Hepatocyte (in vitro differentiated cells): ENCODE results near the gene FAM193A. TPM values are rescaled to one million over a fixed set of nuclear protein-coding genes. Genes with fewer than 3 reads are reported as not detected.
"Not testable (repeated sequence)": the region's sequence is repeated elsewhere in the genome, so short reads cannot be mapped to it uniquely, and the experiment has no call there.

Experiments
- DNase-seq: peaks from one replicate; pipeline ENCODE4 v3.0.0-alpha.2; 2016; ENCODE audit warnings: low spot score
- H2AFZ ChIP-seq: fragments of 200-600 bp; sonication (generic); 2 replicates; pipeline ENCODE4 v1.6.0; 2016; ENCODE audit warnings: antibody characterized with exemption, mild to moderate bottlenecking
- H3K27ac ChIP-seq: fragments of 200-600 bp; sonication (generic); 2 replicates; pipeline ENCODE4 v1.5.1; 2016; ENCODE audit warnings: mild to moderate bottlenecking
- H3K27me3 ChIP-seq: fragments of 200-600 bp; sonication (generic); 2 replicates; pipeline ENCODE4 v1.6.1; 2016
- H3K36me3 ChIP-seq: fragments of 200-600 bp; sonication (generic); replicated peaks from 2 replicates; pipeline ENCODE4 v1.5.1; 2016; ENCODE audit warnings: low read depth; ENCODE audit not compliant: insufficient read depth
- H3K4me1 ChIP-seq: fragments of 200-600 bp; sonication (generic); 2 replicates; pipeline ENCODE4 v1.5.1; 2016; ENCODE audit warnings: mild to moderate bottlenecking, moderate library complexity; ENCODE audit not compliant: insufficient read depth
- H3K4me2 ChIP-seq: fragments of 200-600 bp; sonication (generic); 2 replicates; pipeline ENCODE4 v1.6.0; 2016
- H3K4me3 ChIP-seq: fragments of 200-600 bp; sonication (generic); 2 replicates; pipeline ENCODE4 v1.5.1; 2016; ENCODE audit warnings: mild to moderate bottlenecking
- H3K79me2 ChIP-seq: fragments of 200-600 bp; sonication (generic); 2 replicates; pipeline ENCODE4 v1.6.0; 2017; ENCODE audit warnings: mild to moderate bottlenecking
- H3K9me2 ChIP-seq: fragments of 200-600 bp; sonication (generic); replicated peaks from 2 replicates; pipeline ENCODE4 v1.6.0; 2017; ENCODE audit warnings: mild to moderate bottlenecking; ENCODE audit not compliant: insufficient read depth
- H3K9me3 ChIP-seq: fragments of 200-600 bp; sonication (generic); 2 replicates; pipeline ENCODE4 v1.5.1; 2016; ENCODE audit warnings: low read depth, mild to moderate bottlenecking
- H4K20me1 ChIP-seq: fragments of 200-600 bp; sonication (generic); 2 replicates; pipeline ENCODE4 v1.6.0; 2016; ENCODE audit warnings: mild to moderate bottlenecking; ENCODE audit not compliant: insufficient read depth, poor library complexity, severe bottlenecking
- EZH2 ChIP-seq: fragments of 200-600 bp; sonication (generic); IDR thresholded peaks from 2 replicates; pipeline ENCODE4 v1.6.1; 2016; ENCODE audit warnings: antibody characterized with exemption, mild to moderate bottlenecking, borderline replicate concordance
- EZH2phosphoT487 ChIP-seq: fragments of 200-600 bp; sonication (generic); IDR thresholded peaks from one replicate; pipeline ENCODE4 v1.6.1; 2018; ENCODE audit warnings: antibody characterized with exemption, mild to moderate bottlenecking, low read depth, moderate library complexity; ENCODE audit not compliant: unreplicated experiment, severe bottlenecking
- WGBS: methylation state at CpG from one replicate; pipeline ENCODE4 v1.1.6; 2016; ENCODE audit warnings: low lambda C conversion rate; ENCODE audit errors: missing lambda C conversion rate; 5-methylcytosine and 5-hydroxymethylcytosine counted together
- polyA plus RNA-seq: library from polyadenylated mRNA; unstranded; fragments of >200 nt; fragmentation: Nextera tagmentation; extraction: Ambion mirVana; gene quantifications from 2 replicates; pipeline ENCODE4 v1.2.1, GENCODE V29; 2016
- total RNA-seq: library from RNA; depleted of rRNA; stranded (reverse); fragments of >200 nt; gene quantifications from 2 replicates; pipeline ENCODE4 v1.2.3, GENCODE V29; 2014
- TF ChIP-seq, protein P1 (sequence below): fragments of 200-600 bp; sonication (generic); IDR thresholded peaks from 2 replicates; pipeline ENCODE4 v1.5.1; 2016; ENCODE audit warnings: antibody characterized with exemption, mild to moderate bottlenecking; ENCODE audit not compliant: poor library complexity

FAM193A gene
- total and polyA plus RNA-seq, 2 experiments from 2014 or later: 11.4 to 15.8 TPM

DNA sequence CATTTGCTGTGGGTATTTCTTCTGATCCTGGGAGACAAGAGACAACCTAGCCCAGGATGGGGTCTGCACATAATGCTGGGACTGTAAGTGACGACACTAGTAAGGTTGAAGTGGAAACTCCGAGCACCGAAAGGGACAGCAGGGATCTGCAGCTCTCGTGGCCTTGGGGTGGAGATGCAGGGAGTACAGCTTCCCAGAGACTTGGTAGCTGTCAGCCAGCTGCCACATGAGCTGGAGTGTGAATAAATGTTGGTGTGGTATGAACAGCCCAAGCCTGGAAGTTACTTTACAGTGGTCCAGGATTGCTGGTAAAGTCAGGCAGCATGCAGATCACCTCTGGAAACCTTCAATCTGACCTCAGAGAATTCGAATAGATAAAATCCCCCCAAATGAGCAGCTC, 97.6 kb downstream of the FAM193A start:
- Histone ChIP-seq H4K20me1 (peaks cover 3% of the 10 kb centered on the region), H3K79me2 (peaks cover 52% of the 10 kb centered on the region), H3K27me3 (no peaks in the 10 kb centered on the region), H3K4me3 (no peak overlapping the region), H3K4me1 (no peaks in the 10 kb centered on the region), H3K9me2 (no peaks in the 10 kb centered on the region), H2AFZ (no peak overlapping the region), H3K36me3 (no peaks in the 10 kb centered on the region), H3K4me2 (no peak overlapping the region), H3K27ac (no peak overlapping the region), H3K9me3 (no peaks in the 10 kb centered on the region)
- DNase-seq: no peak
- 63% methylated on average over 5 of the region's 5 CpGs for WGBS
- no peak for TF ChIP-seq EZH2
- TF ChIP-seq EZH2phosphoT487: no peak
- TF ChIP-seq, protein P1, sequence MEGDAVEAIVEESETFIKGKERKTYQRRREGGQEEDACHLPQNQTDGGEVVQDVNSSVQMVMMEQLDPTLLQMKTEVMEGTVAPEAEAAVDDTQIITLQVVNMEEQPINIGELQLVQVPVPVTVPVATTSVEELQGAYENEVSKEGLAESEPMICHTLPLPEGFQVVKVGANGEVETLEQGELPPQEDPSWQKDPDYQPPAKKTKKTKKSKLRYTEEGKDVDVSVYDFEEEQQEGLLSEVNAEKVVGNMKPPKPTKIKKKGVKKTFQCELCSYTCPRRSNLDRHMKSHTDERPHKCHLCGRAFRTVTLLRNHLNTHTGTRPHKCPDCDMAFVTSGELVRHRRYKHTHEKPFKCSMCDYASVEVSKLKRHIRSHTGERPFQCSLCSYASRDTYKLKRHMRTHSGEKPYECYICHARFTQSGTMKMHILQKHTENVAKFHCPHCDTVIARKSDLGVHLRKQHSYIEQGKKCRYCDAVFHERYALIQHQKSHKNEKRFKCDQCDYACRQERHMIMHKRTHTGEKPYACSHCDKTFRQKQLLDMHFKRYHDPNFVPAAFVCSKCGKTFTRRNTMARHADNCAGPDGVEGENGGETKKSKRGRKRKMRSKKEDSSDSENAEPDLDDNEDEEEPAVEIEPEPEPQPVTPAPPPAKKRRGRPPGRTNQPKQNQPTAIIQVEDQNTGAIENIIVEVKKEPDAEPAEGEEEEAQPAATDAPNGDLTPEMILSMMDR: no peak

DNA sequence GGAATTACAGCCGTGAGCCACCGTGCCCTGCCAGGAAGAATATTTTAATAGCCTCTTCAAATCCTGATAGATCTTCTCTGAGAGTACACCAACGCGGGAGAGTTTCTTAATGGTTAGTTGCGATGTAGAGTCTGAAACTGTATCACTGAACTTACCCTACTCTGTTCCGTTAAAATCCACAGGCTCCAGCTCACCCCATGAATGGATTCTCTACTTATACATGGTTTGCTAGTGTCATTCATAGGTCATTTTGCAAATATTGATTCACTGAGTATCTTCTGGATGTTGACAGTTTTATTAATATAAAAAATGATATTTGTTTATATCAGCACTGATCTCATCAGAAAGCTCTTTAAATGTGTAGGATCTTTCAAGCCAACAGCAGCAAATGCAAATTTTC, 99.9 kb downstream of the FAM193A start:
- 97% methylated on average over 6 of the region's 6 CpGs for WGBS
- H3K9me3 ChIP-seq: no peaks in the 10 kb centered on the region
- H3K4me2 ChIP-seq: no peak overlapping the region
- no peaks in the 10 kb centered on the region for H3K9me2 ChIP-seq
- H3K27ac ChIP-seq: no peak overlapping the region
- DNase-seq: no peak
- no peaks in the 10 kb centered on the region for H3K27me3 ChIP-seq
- H3K4me1 ChIP-seq: no peaks in the 10 kb centered on the region
- H3K4me3 ChIP-seq: no peak overlapping the region
- TF ChIP-seq EZH2 (no peak), EZH2phosphoT487 (no peak)
- TF ChIP-seq, protein P1: no peak
- H3K36me3 ChIP-seq: no peaks in the 10 kb centered on the region
- peaks cover 3% of the 10 kb centered on the region for H4K20me1 ChIP-seq
- H3K79me2 ChIP-seq: peaks cover 43% of the 10 kb centered on the region
- no peak overlapping the region for H2AFZ ChIP-seq

DNA sequence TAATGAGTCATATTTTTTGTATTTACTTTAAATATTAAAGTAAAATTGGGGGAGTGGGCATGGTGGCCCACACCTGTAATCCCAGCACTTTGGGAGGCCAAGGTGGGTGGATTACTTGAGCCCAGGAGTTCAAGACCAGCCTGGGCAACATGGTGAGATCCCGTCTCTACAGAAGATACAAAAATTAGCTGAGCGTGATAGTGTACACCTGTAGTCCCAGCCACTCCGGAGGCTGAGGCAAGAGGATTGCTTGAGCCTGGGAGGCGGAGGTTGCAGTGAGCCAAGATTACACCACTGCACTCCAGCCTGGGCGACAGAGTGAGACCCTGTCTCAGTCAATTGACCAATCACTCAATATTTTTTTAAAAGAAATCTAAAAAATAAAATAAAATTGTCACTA, 100.5 kb downstream of the FAM193A start:
- H2AFZ ChIP-seq, H3K36me3 ChIP-seq, H4K20me1 ChIP-seq, H3K4me1 ChIP-seq, H3K27me3 ChIP-seq, H3K9me3 ChIP-seq, H3K9me2 ChIP-seq, H3K27ac ChIP-seq, H3K4me2 ChIP-seq, H3K4me3 ChIP-seq, DNase-seq: not testable (repeated sequence)
- WGBS: over 99% methylated on average over 5 of the region's 5 CpGs
- peaks cover 39% of the 10 kb centered on the region for H3K79me2 ChIP-seq

DNA sequence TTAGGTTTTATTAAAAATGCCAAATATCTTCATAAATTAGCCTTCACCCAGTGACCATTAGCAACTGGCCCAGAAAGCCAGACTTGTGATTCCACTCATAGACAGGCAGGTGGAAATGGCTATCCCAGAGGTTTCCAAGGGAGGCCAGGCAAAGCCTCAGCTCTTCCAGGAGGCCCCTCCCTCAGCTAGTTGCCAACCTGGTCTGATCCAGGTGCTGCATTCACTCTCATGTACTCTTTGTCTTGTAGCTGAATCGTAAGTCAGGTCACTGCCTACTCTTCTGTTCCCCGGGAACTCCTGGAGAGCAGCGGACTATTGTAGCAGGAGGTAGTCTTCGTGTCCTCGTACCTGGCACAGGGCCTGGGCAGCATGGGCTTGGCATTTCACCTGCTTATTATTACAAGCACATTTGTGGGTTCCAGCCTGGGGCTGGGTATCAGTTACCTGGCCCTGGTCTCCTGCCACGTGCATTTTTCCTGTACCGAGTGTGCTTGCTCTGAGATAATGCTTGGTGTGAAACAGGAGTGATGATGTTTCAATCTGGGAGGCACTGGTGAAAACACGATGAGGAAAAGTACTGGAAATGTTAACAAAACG, 101.6 kb downstream of the FAM193A start:
- 95% methylated on average over 9 of the region's 9 CpGs for WGBS
- Histone ChIP-seq H3K4me2 (no peak overlapping the region), H3K4me3 (no peak overlapping the region), H3K4me1 (no peaks in the 10 kb centered on the region), H3K9me3 (no peaks in the 10 kb centered on the region), H3K27me3 (no peaks in the 10 kb centered on the region), H4K20me1 (peaks cover 3% of the 10 kb centered on the region), H3K27ac (no peak overlapping the region), H2AFZ (no peak overlapping the region), H3K79me2 (peaks cover 32% of the 10 kb centered on the region), H3K9me2 (no peaks in the 10 kb centered on the region), H3K36me3 (no peaks in the 10 kb centered on the region)
- TF ChIP-seq EZH2phosphoT487 (no peak), EZH2 (no peak)
- TF ChIP-seq, protein P1: no peak
- DNase-seq: no peak
